Epithelial cell of proximal tubule (primary cell): ENCODE results near the gene TPRN. TPM values are rescaled to one million over a fixed set of nuclear protein-coding genes. Genes with fewer than 3 reads are reported as not detected.
"Not testable (repeated sequence)": the region's sequence is repeated elsewhere in the genome, so short reads cannot be mapped to it uniquely, and the experiment has no call there.

Experiments
- DNase-seq: peaks from one replicate; pipeline ENCODE4 v3.0.0-alpha.2; 2011; ENCODE audit warnings: low read depth
- H3K4me3 ChIP-seq: 2 replicates; pipeline ENCODE4 v1.5.1; 2011; ENCODE audit warnings: low read depth, mild to moderate bottlenecking, low read length
- total RNA-seq: library from RNA; depleted of rRNA; stranded (reverse); fragments of >200 nt; gene quantifications from 2 replicates; pipeline ENCODE4 v1.2.3, GENCODE V29; 2015
- TF ChIP-seq, protein P1 (sequence below): conservative IDR thresholded peaks from 2 replicates; pipeline ENCODE4 v1.5.1; 2012; ENCODE audit warnings: low read depth, mild to moderate bottlenecking, low read length

Gene TPRN
- total RNA-seq, 1 donor from 2014 or later = 10.5 TPM

DNA sequence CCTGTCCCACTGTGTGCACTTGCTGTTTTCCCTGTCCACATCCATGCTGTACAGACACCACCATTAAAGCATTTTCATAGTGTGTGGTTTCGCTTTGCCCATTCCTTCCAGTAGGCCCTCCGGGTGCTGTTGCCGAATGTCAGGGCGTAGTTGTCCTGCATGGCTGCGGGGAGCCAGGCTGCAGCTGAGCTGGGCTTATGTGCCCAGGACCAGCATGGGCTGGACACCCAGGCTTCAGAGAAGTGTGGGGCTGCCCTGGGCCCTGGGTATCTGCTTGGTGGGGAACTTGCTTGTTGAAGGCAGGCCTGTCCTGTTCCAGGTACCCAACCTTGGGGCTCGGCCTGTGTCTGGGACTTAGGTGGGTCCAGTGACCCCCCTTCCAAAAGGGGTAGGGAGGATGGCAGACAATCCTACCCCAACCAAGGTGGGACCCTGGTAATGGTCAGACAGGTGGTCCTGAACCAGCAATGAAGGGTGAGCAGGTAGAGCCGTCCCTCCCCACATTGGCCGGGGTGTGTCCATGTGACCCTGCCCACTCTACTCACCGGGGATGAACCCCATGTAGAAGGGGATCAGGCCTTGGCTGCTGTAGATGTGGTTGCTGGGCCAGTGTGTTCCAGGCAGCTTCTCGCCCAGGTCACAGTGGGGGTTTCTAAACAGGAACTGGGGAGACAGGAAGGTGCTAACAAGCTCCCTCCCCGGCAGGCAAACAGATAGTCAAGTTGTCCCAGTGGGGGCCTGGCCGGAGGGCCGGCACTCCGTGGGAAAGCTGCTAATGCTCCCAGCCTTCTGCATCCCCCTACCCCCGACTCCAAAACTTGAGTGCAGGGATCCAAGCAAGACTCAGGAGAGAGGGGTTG is 43.3 kb upstream of the TPRN start:
- peak overlapping the region; percentile 93 for H3K4me3 ChIP-seq
- DNase-seq = no peak
- TF ChIP-seq, protein P1, sequence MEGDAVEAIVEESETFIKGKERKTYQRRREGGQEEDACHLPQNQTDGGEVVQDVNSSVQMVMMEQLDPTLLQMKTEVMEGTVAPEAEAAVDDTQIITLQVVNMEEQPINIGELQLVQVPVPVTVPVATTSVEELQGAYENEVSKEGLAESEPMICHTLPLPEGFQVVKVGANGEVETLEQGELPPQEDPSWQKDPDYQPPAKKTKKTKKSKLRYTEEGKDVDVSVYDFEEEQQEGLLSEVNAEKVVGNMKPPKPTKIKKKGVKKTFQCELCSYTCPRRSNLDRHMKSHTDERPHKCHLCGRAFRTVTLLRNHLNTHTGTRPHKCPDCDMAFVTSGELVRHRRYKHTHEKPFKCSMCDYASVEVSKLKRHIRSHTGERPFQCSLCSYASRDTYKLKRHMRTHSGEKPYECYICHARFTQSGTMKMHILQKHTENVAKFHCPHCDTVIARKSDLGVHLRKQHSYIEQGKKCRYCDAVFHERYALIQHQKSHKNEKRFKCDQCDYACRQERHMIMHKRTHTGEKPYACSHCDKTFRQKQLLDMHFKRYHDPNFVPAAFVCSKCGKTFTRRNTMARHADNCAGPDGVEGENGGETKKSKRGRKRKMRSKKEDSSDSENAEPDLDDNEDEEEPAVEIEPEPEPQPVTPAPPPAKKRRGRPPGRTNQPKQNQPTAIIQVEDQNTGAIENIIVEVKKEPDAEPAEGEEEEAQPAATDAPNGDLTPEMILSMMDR = peak; percentile 16

DNA sequence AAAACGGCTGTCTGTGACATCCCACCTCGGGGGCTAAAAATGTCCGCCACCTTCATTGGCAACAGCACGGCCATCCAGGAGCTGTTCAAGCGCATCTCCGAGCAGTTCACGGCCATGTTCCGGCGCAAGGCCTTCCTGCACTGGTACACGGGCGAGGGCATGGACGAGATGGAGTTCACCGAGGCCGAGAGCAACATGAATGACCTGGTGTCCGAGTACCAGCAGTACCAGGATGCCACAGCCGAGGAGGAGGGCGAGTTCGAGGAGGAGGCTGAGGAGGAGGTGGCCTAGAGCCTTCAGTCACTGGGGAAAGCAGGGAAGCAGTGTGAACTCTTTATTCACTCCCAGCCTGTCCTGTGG is 42.7 kb upstream of the TPRN start:
- DNase-seq = not testable (repeated sequence)
- peak overlapping the region; percentile 93 for H3K4me3 ChIP-seq

DNA sequence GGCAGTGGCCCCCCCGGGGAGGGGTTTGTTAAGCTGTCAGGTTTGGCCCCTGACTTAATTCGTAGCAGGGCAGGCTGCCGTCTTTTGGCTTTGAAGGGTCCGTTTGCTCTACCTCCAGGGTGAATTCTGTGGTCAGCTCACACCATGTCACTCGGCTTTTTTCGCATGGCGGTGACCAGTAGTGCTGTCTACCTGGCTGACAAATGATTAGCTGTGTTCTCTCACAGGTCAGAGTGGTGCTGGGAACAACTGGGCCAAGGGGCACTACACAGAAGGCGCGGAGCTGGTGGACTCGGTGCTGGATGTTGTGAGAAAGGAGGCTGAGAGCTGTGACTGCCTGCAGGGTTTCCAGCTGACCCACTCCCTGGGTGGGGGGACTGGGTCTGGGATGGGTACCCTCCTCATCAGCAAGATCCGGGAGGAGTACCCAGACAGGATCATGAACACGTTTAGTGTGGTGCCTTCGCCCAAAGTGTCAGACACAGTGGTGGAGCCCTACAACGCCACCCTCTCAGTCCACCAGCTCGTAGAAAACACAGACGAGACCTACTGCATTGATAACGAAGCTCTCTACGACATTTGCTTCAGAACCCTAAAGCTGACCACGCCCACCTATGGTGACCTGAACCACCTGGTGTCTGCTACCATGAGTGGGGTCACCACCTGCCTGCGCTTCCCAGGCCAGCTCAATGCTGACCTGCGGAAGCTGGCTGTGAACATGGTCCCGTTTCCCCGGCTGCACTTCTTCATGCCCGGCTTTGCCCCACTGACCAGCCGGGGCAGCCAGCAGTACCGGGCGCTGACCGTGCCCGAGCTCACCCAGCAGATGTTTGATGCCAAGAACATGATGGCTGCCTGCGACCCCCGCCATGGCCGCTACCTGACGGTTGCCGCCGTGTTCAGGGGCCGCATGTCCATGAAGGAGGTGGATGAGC is 42.0 kb upstream of the TPRN start:
- DNase-seq = no peak
- peak overlapping the region; percentile 93 for H3K4me3 ChIP-seq
- TF ChIP-seq, protein P1 = no peak

DNA sequence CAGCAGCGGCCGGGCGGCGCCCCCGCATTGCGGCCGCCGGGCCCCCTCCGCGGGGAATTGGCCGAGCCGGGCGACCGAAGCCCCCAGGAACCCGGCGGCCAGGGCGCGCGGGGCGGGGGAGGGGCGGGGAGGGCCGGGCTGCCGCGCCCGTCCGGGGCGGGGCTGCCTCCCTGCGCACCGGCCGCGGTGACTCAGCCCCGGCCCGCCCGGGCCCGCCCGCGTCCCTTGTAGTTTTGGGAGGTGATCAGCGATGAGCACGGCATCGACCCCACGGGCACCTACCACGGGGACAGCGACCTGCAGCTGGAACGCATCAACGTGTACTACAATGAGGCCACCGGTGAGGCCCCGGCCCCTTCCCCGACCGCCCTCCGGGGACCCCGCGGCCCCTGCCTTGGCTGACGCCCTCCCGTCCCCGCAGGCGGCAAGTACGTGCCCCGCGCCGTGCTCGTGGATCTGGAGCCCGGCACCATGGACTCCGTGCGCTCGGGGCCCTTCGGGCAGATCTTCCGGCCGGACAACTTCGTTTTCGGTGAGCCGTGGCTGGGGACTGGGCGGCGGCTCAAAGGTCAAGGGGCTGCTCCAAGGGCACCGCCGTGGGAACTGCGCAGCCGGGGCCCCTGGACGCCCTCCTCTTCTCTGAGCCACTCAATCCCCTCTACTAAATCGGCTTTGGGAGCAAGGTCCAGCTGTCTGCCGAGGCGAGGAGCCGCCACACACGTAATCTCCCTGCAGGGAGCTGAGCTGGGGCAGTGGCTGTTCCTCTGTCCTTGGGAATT is 41.1 kb upstream of the TPRN start:
- peak overlapping the region; percentile 93 for H3K4me3 ChIP-seq
- no peak for DNase-seq
- TF ChIP-seq, protein P1 = no peak

DNA sequence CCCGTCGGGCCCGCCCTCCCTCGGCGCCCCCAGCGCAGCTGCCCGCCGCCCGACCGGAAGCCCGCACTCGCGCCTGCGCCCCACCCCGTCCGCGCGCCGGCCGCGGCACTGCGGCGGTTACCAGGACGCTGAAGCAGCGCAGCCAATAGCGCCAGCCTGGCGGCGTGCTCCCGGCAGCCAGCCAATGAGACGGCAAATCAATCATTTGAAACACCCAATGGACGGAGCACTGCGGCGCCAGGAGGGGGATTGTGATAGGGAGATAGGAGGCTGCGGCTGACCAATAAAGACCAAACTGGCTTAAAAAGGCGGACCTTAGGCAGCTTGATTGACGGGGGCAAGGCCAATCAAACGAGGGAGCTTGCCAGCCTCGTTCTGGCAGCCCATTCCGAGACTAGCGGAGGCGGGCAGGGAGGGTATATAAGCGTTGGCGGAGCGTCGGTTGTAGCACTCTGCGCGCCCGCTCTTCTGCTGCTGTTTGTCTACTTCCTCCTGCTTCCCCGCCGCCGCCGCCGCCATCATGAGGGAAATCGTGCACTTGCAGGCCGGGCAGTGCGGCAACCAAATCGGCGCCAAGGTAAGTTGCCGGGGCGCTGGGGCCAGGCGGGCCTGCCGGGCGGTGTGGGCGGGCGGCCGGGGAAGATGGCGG is 40.4 kb upstream of the TPRN start, which contains the start of gene TUBB4B:
Gene TUBB4B (plus strand): TSS at position 447 of the 649 bp plus-strand sequence. CDS start 74 bp downstream, at position 521.
- DNase-seq = peak; percentile 98
- peak within 1 kb of the TSS; percentile 93 for H3K4me3 ChIP-seq
- TF ChIP-seq, protein P1 = no peak

DNA sequence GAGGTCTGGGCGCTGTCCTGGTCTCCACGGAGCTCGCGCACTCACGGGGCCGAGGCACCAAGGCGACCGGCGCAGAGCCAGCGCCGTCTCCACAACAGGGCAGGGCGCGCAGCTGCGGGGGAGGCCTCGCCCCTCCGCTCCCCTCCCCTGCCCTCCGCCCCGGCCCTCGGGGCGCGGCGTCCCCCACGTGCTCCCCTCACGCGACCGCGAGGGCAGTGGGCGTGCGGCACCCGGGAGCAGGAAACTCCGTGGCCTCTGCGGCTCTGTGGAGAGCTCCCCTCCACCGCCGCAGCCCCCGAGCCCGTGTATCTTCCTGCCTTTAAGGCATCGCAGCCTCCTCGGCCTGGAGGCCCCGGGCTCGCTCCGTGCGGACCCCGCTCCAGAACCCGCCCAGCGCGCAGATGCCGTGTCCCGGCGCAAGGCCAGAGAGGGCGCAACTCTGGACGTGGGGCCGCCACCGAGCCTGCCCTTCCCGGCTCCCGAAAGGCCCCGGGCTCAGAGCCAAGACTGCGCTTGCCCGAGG is 39.8 kb upstream of the TPRN start:
- no peak for DNase-seq
- TF ChIP-seq, protein P1 = peak; percentile 13
- peak overlapping the region; percentile 82 for H3K4me3 ChIP-seq

DNA sequence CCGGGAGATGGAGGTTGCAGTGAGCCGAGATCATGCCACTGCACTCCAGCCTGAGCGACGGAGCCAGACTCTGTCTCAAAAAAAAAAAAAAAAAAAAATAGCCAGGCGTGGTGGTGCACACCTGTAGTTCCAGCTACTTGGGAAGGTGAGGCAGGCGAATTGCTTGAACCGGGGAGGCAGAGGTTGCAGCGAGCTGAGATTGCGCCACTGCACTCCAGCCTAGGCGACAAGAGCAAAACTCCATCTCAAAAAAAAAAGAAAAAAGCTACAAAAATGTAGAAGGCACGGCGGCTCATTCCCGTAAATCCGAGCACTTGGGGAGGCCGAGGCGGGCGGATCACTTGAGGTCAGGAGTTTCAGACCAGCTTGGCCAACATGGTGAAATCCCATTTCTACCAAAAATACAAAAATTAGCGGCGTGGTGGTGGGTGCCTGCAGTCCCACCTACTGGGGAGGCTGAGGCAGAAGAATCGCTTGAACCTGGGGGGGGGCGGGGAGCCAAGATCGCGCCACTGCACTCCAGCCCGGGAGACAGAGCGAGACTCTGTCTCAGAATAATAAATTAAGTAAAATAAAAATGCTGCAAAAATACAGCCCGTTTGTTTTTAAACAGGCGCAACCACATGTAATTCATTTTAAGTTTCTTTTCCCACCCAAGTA is 39.1 kb upstream of the TPRN start:
- H3K4me3 ChIP-seq = peak overlapping the region; percentile 82
- DNase-seq = not testable (repeated sequence)
